ENCODE results near the gene RTL9.

DNA sequence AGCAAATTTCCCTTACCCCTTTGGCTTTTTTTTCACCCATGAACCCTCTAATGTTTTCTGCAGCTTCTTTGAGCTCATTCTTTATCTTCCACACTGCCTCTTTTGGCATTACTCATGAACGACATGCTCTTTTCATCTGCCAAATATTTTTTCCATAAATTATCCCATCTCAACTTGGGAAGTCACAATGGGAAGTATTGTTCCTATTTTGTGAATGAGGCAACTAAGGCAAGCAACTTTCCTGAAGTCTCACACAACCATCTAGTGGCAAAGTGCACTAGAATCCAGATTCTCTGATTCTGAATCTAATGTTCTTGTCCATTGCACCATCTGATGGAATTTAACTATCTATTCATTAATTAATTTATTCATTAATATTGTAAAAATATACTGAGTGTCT is 625 bp downstream of the RTL9 start:
- no peak for TF ChIP-seq YY1 (IDR thresholded peaks at IDR 0.05; ENCODE audit: insufficient read depth, insufficient read length)
- TF ChIP-seq ZNF274 (IDR thresholded peaks at IDR 0.05; ENCODE audit: low read depth, low read length) = no peak
- TF ChIP-seq SUZ12 (IDR thresholded peaks at IDR 0.05; ENCODE audit: extremely low read depth, insufficient read depth, insufficient read length) = no peak
